H1 (cell line): ENCODE measurements around the gene DSTN. TPM values are rescaled to one million over a fixed set of nuclear protein-coding genes. Genes with fewer than 3 reads are reported as not detected.

Experiments
- CBX8 ChIP-seq: fragments of 300-800, 300-1000 bp; sonication (generic); IDR thresholded peaks from 2 replicates; pipeline ENCODE4 v1.7.1; 2016; ENCODE audit warnings: low read depth, low read length, borderline replicate concordance
- JUND ChIP-seq: IDR thresholded peaks from 2 replicates; pipeline ENCODE4 v1.6.1; 2011; ENCODE audit warnings: mild to moderate bottlenecking, improper control_type of control experiment, low read length
- NRF1 ChIP-seq: IDR thresholded peaks from 2 replicates; pipeline ENCODE4 v1.6.1; 2011; ENCODE audit warnings: mild to moderate bottlenecking, low read depth, low read length, improper control_type of control experiment
- RAD21 ChIP-seq, 2 experiments: IDR thresholded peaks in 1 of 2; conservative IDR thresholded peaks in 1 of 2; 2 replicates each; pipeline ENCODE4 v1.6.1; 2011; ENCODE audit warnings: low read depth in 2 of 2, low read length in 2 of 2, improper control_type of control experiment in 1 of 2, inconsistent platforms in 1 of 2, mild to moderate bottlenecking in 1 of 2, moderate library complexity in 1 of 2
- TBP ChIP-seq: IDR thresholded peaks from 2 replicates; pipeline ENCODE4 v1.6.1; 2011; ENCODE audit warnings: low read depth, low read length, improper control_type of control experiment
- polyA plus RNA-seq, 7 experiments: library from polyadenylated mRNA; depleted of rRNA in 3 of 7; stranded (reverse) in 5 of 7; unstranded in 2 of 7; fragments of >200 nt in 5 of 7; fragments of 200-250 nt in 2 of 7; gene quantifications; 1 replicate in 5 of 7; 2 replicates in 1 of 7; 4 replicates in 1 of 7; pipeline versions ENCODE4 v1.2.1 to v1.2.3, GENCODE V29; 2011 to 2013; ENCODE audit warnings: missing spikeins in 2 of 7, mixed read lengths in 2 of 7
- total RNA-seq: library from RNA; stranded (reverse); fragmentation: NEBNext Ultra II Directional; extraction: Animal tissue kit (Norgen Biotek cat#: 25700); gene quantifications from 2 replicates; pipeline ENCODE4 v1.2.1, GENCODE V29; 2021

Gene DSTN
- total and polyA plus RNA-seq, 2 of the 8 experiments (the other 6 are each of a cell fraction or from before 2014, with no cell fraction given), result 43.3 to 208 TPM

GRCh38 chr20:17637413-17637780 lies 67.5 kb downstream of the DSTN start (continued):
- TF ChIP-seq RAD21 (IDR thresholded peaks at IDR 0.05 in 1 of 2, conservative IDR thresholded peaks at IDR 0.05 in 1 of 2; ENCODE audit: low read depth in 2 of 2, low read length in 2 of 2) (no peak), TBP (no peak), NRF1 (no peak), CBX8 (no peak), JUND (no peak)
